ENCODE data around the gene PHF2. TPM values are rescaled to one million over a fixed set of nuclear protein-coding genes. Genes with fewer than 3 reads are reported as not detected.

PHF2 gene
- total and polyA plus RNA-seq, 2 experiments from 2014 or later, result 4.6 to 16.5 TPM

- Histone ChIP-seq H3K27me3 (replicated peaks; ENCODE audit: insufficient read depth) (no peaks in the 10 kb centered on the region), H3K79me2 (ENCODE audit: insufficient read depth) (0 out of 2 replicates have a peak, but pooled peaks cover 6% of the 10 kb centered on the region), H3K4me3 (peak overlapping the region; percentile 75), H4K20me1 (ENCODE audit: insufficient read depth) (no peaks in the 10 kb centered on the region), H3K9me2 (ENCODE audit: insufficient read depth) (no peaks in the 10 kb centered on the region), H3K9ac (peak overlapping the region; percentile 94), H2AFZ (peak overlapping the region; percentile 75), H3K27ac (peak overlapping the region; percentile 83), H3K36me3 (ENCODE audit: low read depth) (peaks cover 27% of the 10 kb centered on the region; the same call in 1 of the 2 replicates), H3K9me3 (ENCODE audit: low read depth) (no peaks in the 10 kb centered on the region), H3K4me1 (ENCODE audit: insufficient read depth) (peaks cover 15% of the 10 kb centered on the region), H3K4me2 (ENCODE audit: unreplicated experiment) (peak overlapping the region; percentile 96), H3F3A (ENCODE audit: insufficient read depth) (peaks cover 22% of the 10 kb centered on the region)
- peak; percentile 33 for DNase-seq
- in situ Hi-C loops (cut with MboI), result loop anchor here (25.0 kb wide), 1 partner anchor 405 kb away; no protein-coding TSS in a partner anchor
- TF ChIP-seq EZH2 (IDR thresholded peaks at IDR 0.05; ENCODE audit: insufficient read depth, poor library complexity, severe bottlenecking) (no peak), EZH2phosphoT487 (IDR thresholded peaks at IDR 0.05; ENCODE audit: insufficient read depth, low read depth) (no peak)
- WGBS, 2 experiments (ENCODE audit: low coverage in 1 of 2, low lambda C conversion rate in 2 of 2, missing lambda C conversion rate in 2 of 2), result 45 to 46% methylated on average over 15 of the region's 15 CpGs
Observed at GRCh38 chr9:93567271-93567959, 9.0 kb upstream of the PHF2 start.

DNA sequence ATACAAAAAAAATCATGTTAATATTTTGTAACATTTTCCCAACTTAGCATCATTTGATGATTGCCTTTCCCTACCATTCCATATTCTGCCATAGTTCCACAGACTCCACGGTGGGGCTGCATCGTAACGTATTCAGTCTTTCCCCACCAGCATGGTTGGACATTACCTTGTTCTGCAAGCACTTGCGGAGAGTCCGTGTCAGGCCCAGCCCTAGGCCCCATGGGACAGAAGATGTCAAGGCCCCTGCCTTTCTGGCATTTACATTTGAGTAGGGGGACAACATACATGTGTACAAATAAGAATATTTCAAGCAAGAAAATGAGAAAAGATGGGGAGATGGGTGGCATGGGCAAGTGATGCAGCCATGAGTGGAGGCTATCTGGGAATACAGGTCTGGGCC, 8.2 kb upstream of the PHF2 start:
- Histone ChIP-seq H4K20me1 (ENCODE audit: insufficient read depth) (no peaks in the 10 kb centered on the region), H2AFZ (no peak overlapping the region), H3K79me2 (ENCODE audit: insufficient read depth) (0 out of 2 replicates have a peak, but pooled peaks cover 6% of the 10 kb centered on the region), H3K9me3 (ENCODE audit: low read depth) (no peaks in the 10 kb centered on the region), H3K9me2 (ENCODE audit: insufficient read depth) (no peaks in the 10 kb centered on the region), H3K4me2 (ENCODE audit: unreplicated experiment) (no peak overlapping the region), H3K4me3 (no peak overlapping the region), H3K9ac (no peak overlapping the region), H3K4me1 (ENCODE audit: insufficient read depth) (peaks cover 15% of the 10 kb centered on the region), H3K27me3 (replicated peaks; ENCODE audit: insufficient read depth) (no peaks in the 10 kb centered on the region), H3F3A (ENCODE audit: insufficient read depth) (peaks cover 22% of the 10 kb centered on the region), H3K27ac (no peak overlapping the region), H3K36me3 (ENCODE audit: low read depth) (peaks cover 19% of the 10 kb centered on the region; the same call in 1 of the 2 replicates)
- TF ChIP-seq EZH2 (IDR thresholded peaks at IDR 0.05; ENCODE audit: insufficient read depth, poor library complexity, severe bottlenecking) (no peak), EZH2phosphoT487 (IDR thresholded peaks at IDR 0.05; ENCODE audit: insufficient read depth, low read depth) (no peak)
- DNase-seq, result no peak
- in situ Hi-C loops (cut with MboI), result loop anchor here (25.0 kb wide), 1 partner anchor 406 kb away; no protein-coding TSS in a partner anchor
- 99 to 100% methylated on average over 5 of the region's 5 CpGs for WGBS, 2 experiments (ENCODE audit: low coverage in 1 of 2, low lambda C conversion rate in 2 of 2, missing lambda C conversion rate in 2 of 2)

- Histone ChIP-seq H3K4me3 (no peak overlapping the region), H3K4me1 (ENCODE audit: insufficient read depth) (peaks cover 15% of the 10 kb centered on the region), H3K27me3 (replicated peaks; ENCODE audit: insufficient read depth) (no peaks in the 10 kb centered on the region), H3K27ac (no peak overlapping the region), H3K36me3 (ENCODE audit: low read depth) (peaks cover 8% of the 10 kb centered on the region; the same call in 1 of the 2 replicates), H3K4me2 (ENCODE audit: unreplicated experiment) (no peak overlapping the region), H2AFZ (no peak overlapping the region), H3K79me2 (ENCODE audit: insufficient read depth) (peaks cover 12% of the 10 kb centered on the region; the same call in 1 of the 2 replicates), H4K20me1 (ENCODE audit: insufficient read depth) (no peaks in the 10 kb centered on the region), H3K9me3 (ENCODE audit: low read depth) (no peaks in the 10 kb centered on the region), H3K9ac (no peak overlapping the region), H3F3A (ENCODE audit: insufficient read depth) (peaks cover 16% of the 10 kb centered on the region), H3K9me2 (ENCODE audit: insufficient read depth) (no peaks in the 10 kb centered on the region)
- TF ChIP-seq EZH2phosphoT487 (IDR thresholded peaks at IDR 0.05; ENCODE audit: insufficient read depth, low read depth), result no peak
- no peak for TF ChIP-seq EZH2 (IDR thresholded peaks at IDR 0.05; ENCODE audit: insufficient read depth, poor library complexity, severe bottlenecking)
- no peak for DNase-seq
- in situ Hi-C loops (cut with MboI), result loop anchor here (25.0 kb wide), 1 partner anchor 407 kb away; no protein-coding TSS in a partner anchor
- 96 to 100% methylated on average over 1 of the region's 1 CpG for WGBS, 2 experiments (ENCODE audit: low coverage in 1 of 2, low lambda C conversion rate in 2 of 2, missing lambda C conversion rate in 2 of 2)
Observed at GRCh38 chr9:93569621-93570174, 6.7 kb upstream of the PHF2 start.

- H4K20me1 ChIP-seq (ENCODE audit: insufficient read depth), result no peaks in the 10 kb centered on the region
- peaks cover 26% of the 10 kb centered on the region for H3K79me2 ChIP-seq (ENCODE audit: insufficient read depth)
- H3K9ac ChIP-seq, result no peak overlapping the region
- in situ Hi-C loops (cut with MboI), result loop anchor here (25.0 kb wide), 1 partner anchor 410 kb away; no protein-coding TSS in a partner anchor
- no peaks in the 10 kb centered on the region for H3K27me3 ChIP-seq (replicated peaks; ENCODE audit: insufficient read depth)
- 97 to 100% methylated on average over 2 of the region's 2 CpGs for WGBS, 2 experiments (ENCODE audit: low coverage in 1 of 2, low lambda C conversion rate in 2 of 2, missing lambda C conversion rate in 2 of 2)
- no peak overlapping the region for H3K27ac ChIP-seq
- H2AFZ ChIP-seq, result no peak overlapping the region
- H3K4me1 ChIP-seq (ENCODE audit: insufficient read depth), result peaks cover 9% of the 10 kb centered on the region
- no peak overlapping the region for H3K4me3 ChIP-seq
- H3F3A ChIP-seq (ENCODE audit: insufficient read depth), result no peaks in the 10 kb centered on the region
- no peak for TF ChIP-seq EZH2phosphoT487 (IDR thresholded peaks at IDR 0.05; ENCODE audit: insufficient read depth, low read depth)
- TF ChIP-seq EZH2 (IDR thresholded peaks at IDR 0.05; ENCODE audit: insufficient read depth, poor library complexity, severe bottlenecking), result no peak
- no peak overlapping the region for H3K4me2 ChIP-seq (ENCODE audit: unreplicated experiment)
- H3K9me2 ChIP-seq (ENCODE audit: insufficient read depth), result no peaks in the 10 kb centered on the region
- 0 out of 2 replicates have a peak, but pooled peaks cover 4% of the 10 kb centered on the region for H3K36me3 ChIP-seq (ENCODE audit: low read depth)
- DNase-seq, result no peak
- H3K9me3 ChIP-seq (ENCODE audit: low read depth), result no peaks in the 10 kb centered on the region
Observed at GRCh38 chr9:93572221-93572620, 4.2 kb upstream of the PHF2 start.
